Measurements from ENCODE around the gene OXCT2. TPM values are rescaled to one million over a fixed set of nuclear protein-coding genes. Genes with fewer than 3 reads are reported as not detected.

The OXCT2 gene
- total RNA-seq, 6 donors from 2014 or later, result 0.46 to 2.8 (median 0.94) TPM; not detected in 2

- H3K4me1 ChIP-seq, result no peaks in the 10 kb centered on the region
- WGBS, 2 donors, result 60 to 68% methylated on average over 3 of the region's 3 CpGs
- peaks cover 0 to 5% (median 0%) of the 10 kb centered on the region in 4 donors for H3K27me3 ChIP-seq
- ATAC-seq (ENCODE audit: low FRiP score in 2 of 2) (no peak), DNase-seq (no peak)
- no peak overlapping the region for H3K27ac ChIP-seq
- H3K4me3 ChIP-seq, result no peak overlapping the region
- H3K9me3 ChIP-seq, result no peaks in the 10 kb centered on the region
- H3K36me3 ChIP-seq, result no peaks in the 10 kb centered on the region
- no peak for TF ChIP-seq POLR2AphosphoS5 (IDR thresholded peaks at IDR 0.05)
- no peak for TF ChIP-seq CTCF (IDR thresholded peaks at IDR 0.05)
- no peak for TF ChIP-seq EP300 (IDR thresholded peaks at IDR 0.05)
- TF ChIP-seq POLR2A (IDR thresholded peaks at IDR 0.05), result no peak
Measured at GRCh38 chr1:39729030-39729429, 42.1 kb downstream of the OXCT2 start.

GRCh38 chr1:39727932-39728317 is 43.2 kb downstream of the OXCT2 start:
- WGBS, 2 donors, result 51 to 68% methylated on average over 14 of the region's 14 CpGs
- H3K27ac ChIP-seq, result no peak overlapping the region
- DNase-seq (no peak), ATAC-seq (ENCODE audit: low FRiP score in 2 of 2) (no peak)
- H3K9me3 ChIP-seq, result no peaks in the 10 kb centered on the region
- H3K4me3 ChIP-seq, result no peak overlapping the region
- TF ChIP-seq CTCF (IDR thresholded peaks at IDR 0.05) (no peak), POLR2A (IDR thresholded peaks at IDR 0.05) (no peak), EP300 (IDR thresholded peaks at IDR 0.05) (no peak), POLR2AphosphoS5 (IDR thresholded peaks at IDR 0.05) (no peak)
- no peaks in the 10 kb centered on the region for H3K4me1 ChIP-seq
- H3K27me3 ChIP-seq, result peaks cover 0 to 5% (median 0%) of the 10 kb centered on the region in 4 donors
- no peaks in the 10 kb centered on the region for H3K36me3 ChIP-seq

- TF ChIP-seq POLR2AphosphoS5 (IDR thresholded peaks at IDR 0.05), result no peak
- no peak for TF ChIP-seq CTCF (IDR thresholded peaks at IDR 0.05)
- TF ChIP-seq POLR2A (IDR thresholded peaks at IDR 0.05), result no peak
- TF ChIP-seq EP300 (IDR thresholded peaks at IDR 0.05), result no peak
- Histone ChIP-seq H3K4me1 (no peaks in the 10 kb centered on the region), H3K4me3 (no peak overlapping the region), H3K9me3 (no peaks in the 10 kb centered on the region), H3K36me3 (no peaks in the 10 kb centered on the region), H3K27me3 (peaks cover 0 to 5% (median 0%) of the 10 kb centered on the region in 4 donors), H3K27ac (no peak overlapping the region)
- no peak for DNase-seq
- 45 to 49% methylated on average over 10 of the region's 10 CpGs for WGBS, 2 donors
- no peak for ATAC-seq (ENCODE audit: low FRiP score in 2 of 2)
Measured at GRCh38 chr1:39727221-39727931, 43.8 kb downstream of the OXCT2 start.

GRCh38 chr1:39726600-39726999 is 44.5 kb downstream of the OXCT2 start:
- Histone ChIP-seq H3K9me3 (no peaks in the 10 kb centered on the region), H3K27ac (no peak overlapping the region), H3K27me3 (peaks cover 0 to 5% (median 0%) of the 10 kb centered on the region in 4 donors), H3K36me3 (no peaks in the 10 kb centered on the region), H3K4me3 (no peak overlapping the region), H3K4me1 (no peaks in the 10 kb centered on the region)
- 75 to 79% methylated on average over 3 of the region's 3 CpGs for WGBS, 2 donors
- ATAC-seq (ENCODE audit: low FRiP score in 2 of 2) (no peak), DNase-seq (no peak)
- TF ChIP-seq POLR2AphosphoS5 (IDR thresholded peaks at IDR 0.05) (no peak), EP300 (IDR thresholded peaks at IDR 0.05) (no peak), POLR2A (IDR thresholded peaks at IDR 0.05) (no peak), CTCF (IDR thresholded peaks at IDR 0.05) (no peak)

- Histone ChIP-seq H3K4me3 (no peak overlapping the region), H3K9me3 (no peaks in the 10 kb centered on the region), H3K4me1 (peaks cover 0 to 2% (median 0%) of the 10 kb centered on the region in 4 donors), H3K27ac (no peak overlapping the region), H3K36me3 (no peaks in the 10 kb centered on the region), H3K27me3 (no peaks in the 10 kb centered on the region)
- ATAC-seq (ENCODE audit: low FRiP score in 2 of 2) (no peak), DNase-seq (no peak)
- no peak for TF ChIP-seq POLR2AphosphoS5 (IDR thresholded peaks at IDR 0.05)
- no peak for TF ChIP-seq POLR2A (IDR thresholded peaks at IDR 0.05)
- TF ChIP-seq EP300 (IDR thresholded peaks at IDR 0.05), result no peak
- TF ChIP-seq CTCF (IDR thresholded peaks at IDR 0.05), result no peak
- WGBS, 2 donors, result 17 to 31% methylated on average over 2 of the region's 2 CpGs
Measured at GRCh38 chr1:39722495-39722894, 48.7 kb downstream of the OXCT2 start.
